ENCODE measurements around the gene COX6A2.

DNA sequence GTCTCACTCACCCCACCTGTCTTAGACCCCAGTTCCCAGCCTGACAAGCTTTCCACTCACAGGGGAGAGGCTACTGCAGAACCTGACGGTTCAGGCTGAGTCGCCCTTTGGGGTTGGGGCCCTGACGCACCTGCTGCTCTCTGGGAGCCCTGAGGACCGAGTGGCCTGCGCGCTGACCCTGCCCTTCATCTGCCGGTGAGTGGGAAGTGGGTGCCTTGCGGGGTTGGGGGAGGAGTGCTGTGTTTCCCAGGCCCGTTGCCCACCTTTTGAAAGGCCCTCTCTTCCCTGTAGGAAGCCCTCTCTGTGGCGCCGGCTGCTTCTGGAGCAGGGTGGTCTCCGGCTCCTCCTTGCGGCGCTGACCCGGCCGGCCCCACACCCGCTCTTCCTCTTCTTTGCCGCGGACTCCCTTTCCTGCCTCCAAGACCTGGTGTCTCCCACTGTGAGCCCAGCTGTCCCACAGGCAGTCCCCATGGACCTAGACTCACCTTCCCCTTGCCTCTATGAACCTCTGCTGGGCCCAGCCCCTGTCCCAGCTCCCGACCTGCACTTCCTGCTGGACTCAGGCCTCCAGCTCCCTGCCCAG, 37.7 kb upstream of the COX6A2 start:
- TF ChIP-seq CTCF (IDR thresholded peaks at IDR 0.05) (no peak), EP300 (IDR thresholded peaks at IDR 0.05) (no peak), RFX5 (IDR thresholded peaks at IDR 0.05) (no peak), ZFP36 (IDR thresholded peaks at IDR 0.05; ENCODE audit: borderline replicate concordance, partially characterized antibody) (no peak), POLR2A (IDR thresholded peaks at IDR 0.05; ENCODE audit: low read length) (no peak), RAD21 (conservative IDR thresholded peaks at IDR 0.05 in 1 of 2, IDR thresholded peaks at IDR 0.05 in 1 of 2) (no peak), CHD4 (IDR thresholded peaks at IDR 0.05; ENCODE audit: borderline replicate concordance) (no peak), JUNB (IDR thresholded peaks at IDR 0.05) (no peak), BHLHE40 (IDR thresholded peaks at IDR 0.05; ENCODE audit: low read depth, low read length) (no peak), MYC (IDR thresholded peaks at IDR 0.05; ENCODE audit: borderline replicate concordance, low read length) (no peak), SMC3 (IDR thresholded peaks at IDR 0.05) (no peak), CBX8 (IDR thresholded peaks at IDR 0.05) (no peak)
- TF ChIP-seq, protein P1, sequence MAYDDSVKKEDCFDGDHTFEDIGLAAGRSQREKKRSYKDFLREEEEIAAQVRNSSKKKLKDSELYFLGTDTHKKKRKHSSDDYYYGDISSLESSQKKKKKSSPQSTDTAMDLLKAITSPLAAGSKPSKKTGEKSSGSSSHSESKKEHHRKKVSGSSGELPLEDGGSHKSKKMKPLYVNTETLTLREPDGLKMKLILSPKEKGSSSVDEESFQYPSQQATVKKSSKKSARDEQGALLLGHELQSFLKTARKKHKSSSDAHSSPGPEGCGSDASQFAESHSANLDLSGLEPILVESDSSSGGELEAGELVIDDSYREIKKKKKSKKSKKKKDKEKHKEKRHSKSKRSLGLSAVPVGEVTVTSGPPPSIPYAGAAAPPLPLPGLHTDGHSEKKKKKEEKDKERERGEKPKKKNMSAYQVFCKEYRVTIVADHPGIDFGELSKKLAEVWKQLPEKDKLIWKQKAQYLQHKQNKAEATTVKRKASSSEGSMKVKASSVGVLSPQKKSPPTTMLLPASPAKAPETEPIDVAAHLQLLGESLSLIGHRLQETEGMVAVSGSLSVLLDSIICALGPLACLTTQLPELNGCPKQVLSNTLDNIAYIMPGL (CRISPR knock-in tag; IDR thresholded peaks at IDR 0.05; ENCODE audit: borderline replicate concordance), result no peak
- TF ChIP-seq, protein P2, sequence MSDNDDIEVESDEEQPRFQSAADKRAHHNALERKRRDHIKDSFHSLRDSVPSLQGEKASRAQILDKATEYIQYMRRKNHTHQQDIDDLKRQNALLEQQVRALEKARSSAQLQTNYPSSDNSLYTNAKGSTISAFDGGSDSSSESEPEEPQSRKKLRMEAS (IDR thresholded peaks at IDR 0.05), result no peak
